ENCODE data around the gene APPL2. TPM values are rescaled to one million over a fixed set of nuclear protein-coding genes. Genes with fewer than 3 reads are reported as not detected.

Gene APPL2
- polyA plus RNA-seq, 1 donor from 2014 or later = 47.0 TPM

- TF ChIP-seq RAD21 (conservative IDR thresholded peaks at IDR 0.05) = no peak
- TF ChIP-seq REST (IDR thresholded peaks at IDR 0.05; ENCODE audit: borderline replicate concordance) = no peak
- Histone ChIP-seq H3K27ac (ENCODE audit: low read length) (no peak overlapping the region), H3K9me3 (ENCODE audit: low read length) (no peaks in the 10 kb centered on the region), H3K27me3 (ENCODE audit: insufficient read depth, low read depth, low read length) (no peaks in the 10 kb centered on the region), H3K9me2 (ENCODE audit: insufficient read depth, low read length) (no peaks in the 10 kb centered on the region), H3K4me2 (ENCODE audit: low read length) (no peak overlapping the region), H2AFZ (ENCODE audit: low read depth, low read length) (no peak overlapping the region), H3K79me2 (replicated peaks; ENCODE audit: insufficient read depth, low read length) (no peaks in the 10 kb centered on the region), H4K20me1 (ENCODE audit: insufficient read depth) (no peaks in the 10 kb centered on the region), H3F3A (ENCODE audit: insufficient read depth, low read length, poor library complexity, severe bottlenecking) (no peaks in the 10 kb centered on the region), H3K4me3 (ENCODE audit: low read length) (no peak overlapping the region), H3K36me3 (ENCODE audit: insufficient read depth, low read length) (no peaks in the 10 kb centered on the region), H3K9ac (ENCODE audit: low read length) (no peak overlapping the region)
These were observed 20.0 kb upstream of the APPL2 start for GRCh38 chr12:105256011-105256410.

DNA sequence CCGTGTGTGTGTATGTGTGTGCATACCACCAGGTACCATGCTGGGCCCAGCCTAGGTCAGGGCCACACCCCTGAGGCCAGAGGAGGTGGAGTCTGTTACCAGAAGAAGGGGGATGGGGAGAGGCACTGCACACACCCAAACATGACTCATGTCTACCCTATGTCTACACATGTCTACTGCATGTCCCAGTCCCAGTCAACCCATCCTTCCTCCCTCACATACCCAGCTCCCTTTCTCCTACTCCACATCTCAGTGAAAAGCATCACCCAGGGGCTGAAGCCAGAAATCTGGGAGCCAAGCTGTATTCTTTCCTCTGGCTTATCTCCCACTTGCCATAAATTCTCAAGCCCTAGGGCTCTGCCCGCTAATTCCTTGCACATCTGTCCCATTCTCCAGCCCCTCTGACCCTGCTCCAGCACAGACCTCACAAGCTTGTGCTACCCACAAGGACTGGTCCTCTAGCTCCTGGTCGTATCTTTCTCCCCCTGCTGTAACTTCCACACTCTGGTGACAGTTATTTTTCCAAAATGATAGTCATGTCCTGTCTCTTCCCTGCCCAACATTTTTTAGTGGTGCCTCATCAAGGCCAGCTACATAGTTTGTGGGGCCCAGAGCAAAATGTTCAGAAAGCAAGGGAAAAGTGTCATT, 18.0 kb upstream of the APPL2 start:
- Histone ChIP-seq H2AFZ (ENCODE audit: low read depth, low read length) (no peak overlapping the region), H3K27ac (ENCODE audit: low read length) (no peak overlapping the region), H4K20me1 (ENCODE audit: insufficient read depth) (no peaks in the 10 kb centered on the region), H3K4me3 (ENCODE audit: low read length) (no peak overlapping the region), H3K9ac (ENCODE audit: low read length) (no peak overlapping the region), H3K9me3 (ENCODE audit: low read length) (no peaks in the 10 kb centered on the region), H3K79me2 (replicated peaks; ENCODE audit: insufficient read depth, low read length) (no peaks in the 10 kb centered on the region), H3K9me2 (ENCODE audit: insufficient read depth, low read length) (no peaks in the 10 kb centered on the region), H3F3A (ENCODE audit: insufficient read depth, low read length, poor library complexity, severe bottlenecking) (no peaks in the 10 kb centered on the region), H3K4me2 (ENCODE audit: low read length) (no peak overlapping the region), H3K36me3 (ENCODE audit: insufficient read depth, low read length) (no peaks in the 10 kb centered on the region), H3K27me3 (ENCODE audit: insufficient read depth, low read depth, low read length) (no peaks in the 10 kb centered on the region)
- TF ChIP-seq TAF1 (IDR thresholded peaks at IDR 0.05; ENCODE audit: low read depth) (no peak), CTCF (IDR thresholded peaks at IDR 0.05; ENCODE audit: poor library complexity, severe bottlenecking) (no peak), EP300 (conservative IDR thresholded peaks at IDR 0.05; ENCODE audit: poor library complexity, severe bottlenecking) (no peak), POLR2AphosphoS5 (IDR thresholded peaks at IDR 0.05) (no peak), SMC3 (conservative IDR thresholded peaks at IDR 0.05; ENCODE audit: poor library complexity) (no peak), MXI1 (conservative IDR thresholded peaks at IDR 0.05; ENCODE audit: poor library complexity, severe bottlenecking) (no peak), EZH2 (IDR thresholded peaks at IDR 0.05; ENCODE audit: borderline replicate concordance, insufficient read depth, low read length, poor library complexity, severe bottlenecking) (no peak), REST (IDR thresholded peaks at IDR 0.05; ENCODE audit: borderline replicate concordance) (no peak), RAD21 (conservative IDR thresholded peaks at IDR 0.05) (no peak)
